ENCODE data around the gene CD300LB. TPM values are rescaled to one million over a fixed set of nuclear protein-coding genes. Genes with fewer than 3 reads are reported as not detected.

CD300LB gene
- total RNA-seq, 4 donors from 2014 or later: 0.19 TPM; not detected in 2

GRCh38 chr17:74542727-74543383 lies 11.6 kb upstream of the CD300LB start:
- WGBS, 2 donors: 77% methylated on average over 7 of the region's 17 CpGs; no CpG with 5 or more reads in 1 of the 2 donors
- no peaks in the 10 kb centered on the region for H3K9me3 ChIP-seq
- peaks cover 0 to 16% (median 0%) of the 10 kb centered on the region in 4 donors for H3K27me3 ChIP-seq
- no peak overlapping the region for H3K27ac ChIP-seq
- intact Hi-C loops (cut with DNase I): no loop called here
- no peak for TF ChIP-seq POLR2A (IDR thresholded peaks at IDR 0.05)
- TF ChIP-seq CTCF (IDR thresholded peaks at IDR 0.05): no peak
- no peaks in the 10 kb centered on the region for H3K4me1 ChIP-seq
- no peak overlapping the region for H3K4me3 ChIP-seq
- no peak for DNase-seq
- no peaks in the 10 kb centered on the region for H3K36me3 ChIP-seq

- no peak for DNase-seq
- H3K4me1 ChIP-seq: no peaks in the 10 kb centered on the region
- H3K27ac ChIP-seq: no peak overlapping the region
- TF ChIP-seq POLR2A (IDR thresholded peaks at IDR 0.05) (no peak), CTCF (IDR thresholded peaks at IDR 0.05) (no peak)
- intact Hi-C loops (cut with DNase I): no loop called here
- 79 to 88% methylated on average over 3 to 5 of the region's 5 CpGs for WGBS, 2 donors
- no peak overlapping the region for H3K4me3 ChIP-seq
- H3K36me3 ChIP-seq: no peaks in the 10 kb centered on the region
- no peaks in the 10 kb centered on the region for H3K9me3 ChIP-seq
- peaks cover 0 to 16% (median 0%) of the 10 kb centered on the region in 4 donors for H3K27me3 ChIP-seq
These were observed 10.9 kb upstream of the CD300LB start for GRCh38 chr17:74542166-74542565.

- Histone ChIP-seq H3K27ac (no peak overlapping the region), H3K9me3 (no peaks in the 10 kb centered on the region), H3K4me1 (no peaks in the 10 kb centered on the region), H3K4me3 (no peak overlapping the region), H3K27me3 (peaks cover 0 to 16% (median 0%) of the 10 kb centered on the region in 4 donors), H3K36me3 (no peaks in the 10 kb centered on the region)
- TF ChIP-seq POLR2A (IDR thresholded peaks at IDR 0.05) (no peak), CTCF (IDR thresholded peaks at IDR 0.05) (no peak)
- no peak for DNase-seq
- 67 to 74% methylated on average over 3 to 16 of the region's 23 CpGs for WGBS, 2 donors
- intact Hi-C loops (cut with DNase I): no loop called here
These were observed 10.2 kb upstream of the CD300LB start for GRCh38 chr17:74541176-74542111.

GRCh38 chr17:74539281-74539820 lies 8.1 kb upstream of the CD300LB start:
- Histone ChIP-seq H3K4me1 (no peaks in the 10 kb centered on the region), H3K9me3 (peaks cover 0 to 1% (median 0%) of the 10 kb centered on the region in 3 donors), H3K27me3 (peaks cover 0 to 19% (median 0%) of the 10 kb centered on the region in 4 donors), H3K4me3 (no peak overlapping the region), H3K27ac (no peak overlapping the region), H3K36me3 (no peaks in the 10 kb centered on the region)
- intact Hi-C loops (cut with DNase I): no loop called here
- 61 to 63% methylated on average over 10 of the region's 10 CpGs for WGBS, 2 donors
- DNase-seq: no peak
- TF ChIP-seq CTCF (IDR thresholded peaks at IDR 0.05): no peak
- TF ChIP-seq POLR2A (IDR thresholded peaks at IDR 0.05): no peak

GRCh38 chr17:74536890-74537289 lies 5.6 kb upstream of the CD300LB start:
- intact Hi-C loops (cut with DNase I): no loop called here
- Histone ChIP-seq H3K27ac (no peak overlapping the region), H3K4me3 (no peak overlapping the region), H3K27me3 (peaks cover 0 to 26% (median 0%) of the 10 kb centered on the region in 4 donors), H3K9me3 (peaks cover 0 to 2% (median 0%) of the 10 kb centered on the region in 3 donors), H3K4me1 (no peaks in the 10 kb centered on the region), H3K36me3 (no peaks in the 10 kb centered on the region)
- 62 to 76% methylated on average over 3 of the region's 3 CpGs for WGBS, 2 donors
- no peak for TF ChIP-seq CTCF (IDR thresholded peaks at IDR 0.05)
- no peak for TF ChIP-seq POLR2A (IDR thresholded peaks at IDR 0.05)
- no peak for DNase-seq

Data from esophagus squamous epithelium (tissue), 5 donors.